K562 (cell line): ENCODE results near the gene DMD. TPM values are rescaled to one million over a fixed set of nuclear protein-coding genes. Genes with fewer than 3 reads are reported as not detected.
A peak's percentile ranks its signal among the peaks of the same experiment; 100 is the strongest.

Source experiments
- CTCFL ChIP-seq: IDR thresholded peaks from 2 replicates; pipeline ENCODE4 v1.6.1; 2011; ENCODE audit warnings: borderline replicate concordance, low read depth, mild to moderate bottlenecking, moderate library complexity, low read length; ENCODE audit not compliant: insufficient read depth, poor library complexity, severe bottlenecking
- E2F1 ChIP-seq: sonication (generic); formaldehyde crosslinking; IDR thresholded peaks from 2 replicates; pipeline ENCODE4 v1.8.1; 2023; ENCODE audit warnings: mild to moderate bottlenecking, missing genetic modification reagents, moderate library complexity
- ESRRA ChIP-seq: fragments of 450-650 bp; IDR thresholded peaks from 2 replicates; pipeline ENCODE4 v1.6.1; 2014; ENCODE audit warnings: low read depth, mild to moderate bottlenecking, moderate library complexity, borderline replicate concordance
- FOXA3 ChIP-seq, 2 experiments: fragments of 450-650 bp in 1 of 2; sonication (generic) in 1 of 2; formaldehyde crosslinking; IDR thresholded peaks in 1 of 2; conservative IDR thresholded peaks in 1 of 2; 2 replicates each; pipeline versions ENCODE4 v1.4.0 to v1.8.0; 2020 to 2022; ENCODE audit warnings: mild to moderate bottlenecking in 2 of 2, missing genetic modification reagents in 1 of 2
- LCOR ChIP-seq: sonication (generic); formaldehyde crosslinking; IDR thresholded peaks from 2 replicates; pipeline ENCODE4 v1.8.0; 2022; ENCODE audit warnings: mild to moderate bottlenecking, missing genetic modification reagents
- NFYB ChIP-seq: IDR thresholded peaks from 2 replicates; pipeline ENCODE4 v1.6.1; 2011; ENCODE audit warnings: mild to moderate bottlenecking, moderate library complexity; ENCODE audit not compliant: insufficient read length; ENCODE audit errors: extremely low read depth
- RAD51 ChIP-seq: fragments of 450-650 bp; IDR thresholded peaks from 2 replicates; pipeline ENCODE4 v1.7.1; 2016; ENCODE audit warnings: low read depth, mild to moderate bottlenecking, borderline replicate concordance
- SMAD4 ChIP-seq: fragments of 250-450 bp; sonication (Bioruptor Pico); conservative IDR thresholded peaks from 2 replicates; pipeline ENCODE4 v1.8.0; 2021; ENCODE audit warnings: inconsistent platforms, mild to moderate bottlenecking, moderate library complexity
- TCF7 ChIP-seq: sonication (generic); IDR thresholded peaks from 2 replicates; pipeline ENCODE4 v1.6.1; 2016; ENCODE audit warnings: antibody characterized with exemption, borderline replicate concordance
- TFAM ChIP-seq: fragments of 250-450 bp; sonication (Bioruptor Pico); conservative IDR thresholded peaks from 2 replicates; pipeline ENCODE4 v1.5.0; 2021; ENCODE audit warnings: mild to moderate bottlenecking, moderate library complexity
- TSC22D4 ChIP-seq: fragments of 450-650 bp; IDR thresholded peaks from 2 replicates; pipeline ENCODE4 v1.6.1; 2016; ENCODE audit warnings: missing genetic modification characterization, missing biosample characterization, control low read depth
- polyA plus RNA-seq, 8 experiments: library from polyadenylated mRNA; depleted of rRNA in 4 of 8; stranded (reverse) in 5 of 8; unstranded in 3 of 8; fragments of >200 nt; fragmentation: Nextera tagmentation in 2 of 8; fragmentation: Illumina TruSeq in 1 of 8; extraction: Ambion mirVana in 2 of 8; extraction: Trizol in 1 of 8; gene quantifications; 2 replicates each; pipeline versions ENCODE4 v1.2.1 to v1.2.3, GENCODE V29; 2011 to 2014; ENCODE audit warnings: inconsistent platforms in 1 of 8, missing spikeins in 1 of 8
- total RNA-seq, 7 experiments: library from RNA; depleted of rRNA in 6 of 7; stranded (reverse); fragments of >200 nt in 6 of 7; fragmentation: Illumina TruSeq in 2 of 7; extraction: Trizol in 2 of 7; gene quantifications; 2 replicates each; pipeline versions ENCODE4 v1.2.1 to v1.2.3, GENCODE V29; 2011 to 2021; ENCODE audit warnings: low replicate concordance in 1 of 7
- TF ChIP-seq, protein P1 (sequence below): fragments of 450-650 bp; IDR thresholded peaks from 2 replicates; pipeline ENCODE4 v1.6.1; 2016; ENCODE audit warnings: antibody characterized with exemption

The DMD gene
- total and polyA plus RNA-seq, 9 of the 15 experiments (the other 6 are each of a cell fraction or from before 2014, with no cell fraction given) = 3.8 to 20.4 (median 11.4) TPM

DNA sequence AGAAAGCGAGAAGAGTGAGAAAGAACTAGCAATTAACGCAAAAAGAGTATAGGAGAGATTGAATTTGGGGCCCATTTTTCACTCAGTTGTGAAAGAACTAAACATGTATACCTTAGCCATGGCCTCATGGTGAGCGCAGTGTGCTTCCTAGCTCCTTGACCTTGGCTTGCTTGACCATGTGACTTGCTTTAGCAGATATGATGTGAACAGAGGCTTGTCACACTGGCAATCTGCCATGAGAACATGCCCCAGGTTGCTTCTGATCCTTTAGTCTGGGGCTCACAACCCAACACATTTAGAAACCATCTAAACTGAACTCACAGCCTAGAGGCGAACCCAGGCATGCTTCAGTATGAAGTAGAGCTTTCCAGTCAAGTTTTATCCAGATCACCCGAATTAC, 1879.4 kb downstream of the DMD start (continued):
- TF ChIP-seq CTCFL = no peak
- no peak for TF ChIP-seq TFAM (CRISPR knock-in tag)
- no peak for TF ChIP-seq E2F1 (CRISPR knock-in tag)
- TF ChIP-seq, protein P1, sequence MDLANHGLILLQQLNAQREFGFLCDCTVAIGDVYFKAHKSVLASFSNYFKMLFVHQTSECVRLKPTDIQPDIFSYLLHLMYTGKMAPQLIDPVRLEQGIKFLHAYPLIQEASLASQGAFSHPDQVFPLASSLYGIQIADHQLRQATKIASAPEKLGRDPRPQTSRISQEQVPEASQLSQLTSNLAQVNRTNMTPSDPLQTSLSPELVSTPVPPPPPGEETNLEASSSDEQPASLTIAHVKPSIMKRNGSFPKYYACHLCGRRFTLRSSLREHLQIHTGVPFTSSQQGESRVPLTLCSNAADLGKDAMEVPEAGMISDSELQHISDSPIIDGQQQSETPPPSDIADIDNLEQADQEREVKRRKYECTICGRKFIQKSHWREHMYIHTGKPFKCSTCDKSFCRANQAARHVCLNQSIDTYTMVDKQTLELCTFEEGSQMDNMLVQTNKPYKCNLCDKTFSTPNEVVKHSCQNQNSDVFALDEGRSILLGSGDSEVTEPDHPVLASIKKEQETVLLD = no peak
- no peak for TF ChIP-seq TCF7
- TF ChIP-seq LCOR = no peak
- peak; percentile 55; the same call in 1 of the 2 replicates for TF ChIP-seq RAD51
- no peak for TF ChIP-seq NFYB
- TF ChIP-seq SMAD4 = no peak
- peak; percentile 83 for TF ChIP-seq ESRRA
- no peak for TF ChIP-seq TSC22D4 (tag)
- no peak for TF ChIP-seq FOXA3 (CRISPR knock-in tag; conservative IDR thresholded peaks at IDR 0.05 in 1 of 2, IDR thresholded peaks at IDR 0.05 in 1 of 2)
